HG03432 (cell line): Measurements from ENCODE around the gene NPIPB5.
"Not testable (repeated sequence)": the region's sequence is repeated elsewhere in the genome, so short reads cannot be mapped to it uniquely, and the experiment has no call there.

ENCODE experiments used
- ATAC-seq: cut with Tn5 transposase; IDR thresholded peaks from one replicate; pipeline ENCODE4 v1.9.1; 2021; ENCODE audit warnings: mild to moderate bottlenecking, moderate library complexity; ENCODE audit not compliant: unreplicated experiment

NPIPB5 gene

DNA sequence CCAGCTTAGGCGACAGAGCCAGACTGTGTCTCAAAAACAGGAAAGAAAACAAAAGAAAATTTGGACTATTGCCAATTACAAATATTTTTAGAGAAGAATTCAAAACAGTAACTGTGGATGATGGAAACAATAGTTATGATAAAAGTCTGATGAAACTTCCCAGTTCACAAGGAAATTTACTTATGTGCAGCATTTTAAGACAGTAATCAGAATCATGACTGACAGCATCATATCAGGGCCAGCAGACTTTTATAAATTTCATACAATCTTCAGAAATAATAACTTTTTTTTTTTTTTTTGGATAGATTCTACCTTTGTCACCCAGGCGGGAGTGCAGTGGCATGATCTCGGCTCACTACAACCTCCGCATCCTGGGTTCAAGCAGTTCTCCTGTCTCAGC lies at the start of gene NPIPB5:
NPIPB5 (plus strand) TSS at position 301 of the 400 bp plus-strand sequence. CDS start 2,911 bp downstream, outside the sequence.
- not testable (repeated sequence) for ATAC-seq

DNA sequence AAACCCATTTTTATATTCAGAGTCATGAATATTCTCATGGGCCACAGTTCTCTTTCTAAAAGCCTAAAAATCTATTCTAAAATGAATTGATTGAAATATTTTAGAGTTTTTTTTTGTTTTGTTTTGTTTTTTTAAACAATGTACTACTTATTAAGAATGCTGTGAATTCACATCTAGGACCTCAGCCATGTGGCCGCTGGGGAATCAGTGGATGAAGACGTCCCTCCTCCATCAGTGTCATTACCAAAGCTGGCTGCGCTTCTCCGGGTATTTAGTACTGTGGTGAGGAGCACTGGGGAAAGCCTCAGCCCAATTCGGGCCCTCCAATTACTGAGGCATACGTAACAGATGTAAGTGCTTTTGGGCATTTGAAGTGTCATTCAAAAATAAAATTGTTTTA lies 41.8 kb upstream of the NPIPB5 start:
- ATAC-seq = not testable (repeated sequence)

DNA sequence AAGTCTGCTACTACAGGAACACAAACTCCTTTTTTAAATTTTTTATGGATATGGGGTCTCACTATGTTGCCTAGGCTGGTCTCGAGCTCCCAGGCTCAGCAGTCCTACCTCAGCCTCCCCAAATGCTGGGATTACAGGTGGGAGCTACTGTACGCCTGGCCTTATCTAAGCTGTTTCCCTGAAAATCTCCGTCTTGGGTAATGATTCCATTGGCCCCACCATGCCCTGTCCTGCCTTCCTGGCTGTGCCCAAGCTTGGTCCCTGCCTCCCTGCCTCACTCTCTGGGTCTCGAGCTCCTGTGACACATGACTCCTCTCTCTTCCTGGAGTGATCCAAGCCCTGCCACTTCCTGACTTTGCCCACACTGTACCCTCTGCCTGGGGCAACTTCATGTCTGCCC lies 27.3 kb downstream of the NPIPB5 start:
- not testable (repeated sequence) for ATAC-seq

DNA sequence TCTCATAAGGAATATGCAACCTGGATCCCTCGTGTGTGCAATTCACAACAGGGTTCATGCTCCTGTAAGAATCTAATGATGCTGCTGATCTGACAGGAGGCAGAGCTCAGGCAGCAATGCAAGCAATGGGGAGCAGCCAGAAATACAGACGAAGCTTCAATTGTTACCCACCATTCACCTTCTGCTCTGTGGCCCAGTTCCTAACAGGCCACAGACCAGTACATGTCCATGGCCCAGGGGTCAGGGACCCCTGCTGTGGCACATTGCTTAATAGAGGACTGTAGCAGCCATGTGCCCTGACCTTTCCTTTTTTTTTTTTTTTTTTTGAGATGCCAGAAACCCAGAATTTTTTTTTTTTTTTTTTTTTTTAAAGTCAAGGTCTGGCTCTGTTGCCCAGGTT lies 34.1 kb downstream of the NPIPB5 start:
- ATAC-seq = not testable (repeated sequence)

DNA sequence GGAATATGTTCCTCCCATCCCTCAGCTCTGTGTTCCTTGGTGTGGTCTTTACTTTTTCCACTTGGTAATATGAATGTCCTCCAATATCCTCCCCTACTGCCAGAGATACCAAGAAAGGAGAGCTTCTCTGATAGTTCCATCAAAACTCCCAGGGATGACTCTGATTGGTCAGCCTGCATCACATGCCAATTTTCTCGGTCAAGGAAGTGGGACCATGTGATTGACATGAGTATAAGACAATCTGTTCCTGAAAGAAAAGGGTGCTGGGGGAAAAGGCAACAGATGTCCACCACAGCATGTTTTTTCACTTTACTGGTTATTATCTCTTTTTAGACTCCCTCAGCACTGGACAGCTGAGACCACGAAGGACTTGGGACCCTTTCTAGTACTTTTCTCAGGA lies 35.9 kb downstream of the NPIPB5 start:
- not testable (repeated sequence) for ATAC-seq

DNA sequence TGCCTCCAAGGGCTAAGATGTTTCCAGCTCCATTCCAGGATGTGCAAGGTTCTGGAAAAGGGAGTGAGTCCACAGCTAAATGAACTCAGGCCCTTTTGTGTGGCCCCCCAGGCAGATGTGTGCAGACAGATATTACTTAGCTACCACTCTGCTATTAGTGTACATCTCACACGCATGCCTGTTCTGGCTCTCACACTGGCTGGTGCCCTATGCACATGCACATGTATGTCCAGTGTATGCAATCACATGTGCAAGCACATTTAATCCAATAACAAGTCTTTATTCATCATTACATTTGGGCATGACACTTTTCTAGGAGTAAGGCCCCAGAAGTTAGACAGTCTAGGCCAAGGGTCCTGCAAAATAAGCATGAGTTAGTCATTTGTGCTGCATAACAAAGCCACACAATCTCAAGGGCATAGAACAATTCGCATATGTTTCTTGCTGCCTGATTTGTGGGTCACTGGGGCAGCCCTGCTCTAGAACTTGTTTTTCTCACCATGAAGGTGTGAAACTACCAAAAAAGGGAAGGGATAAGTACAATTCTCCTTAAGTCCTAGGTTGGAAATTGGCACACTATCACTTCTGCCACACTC lies 36.6 kb downstream of the NPIPB5 start:
- not testable (repeated sequence) for ATAC-seq

DNA sequence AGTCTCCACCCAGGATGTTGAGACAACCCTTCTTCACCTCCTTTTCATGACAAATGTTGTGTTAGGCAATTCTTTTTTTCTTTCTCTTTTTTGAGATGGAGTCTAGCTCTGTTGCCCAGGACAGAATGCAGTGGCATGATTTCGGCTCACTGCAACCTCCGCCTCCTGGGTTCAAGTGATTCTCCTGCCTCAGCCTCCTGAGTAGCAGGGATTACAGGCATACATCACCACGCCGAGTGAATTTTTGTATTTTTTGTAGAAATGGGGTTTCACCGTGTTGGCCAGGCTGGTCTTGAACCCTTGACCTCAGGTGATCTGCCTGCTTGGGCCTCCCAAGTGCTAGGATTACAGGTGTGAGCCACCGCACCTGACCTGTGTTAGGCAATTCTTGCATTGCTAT lies 39.2 kb downstream of the NPIPB5 start:
- ATAC-seq = not testable (repeated sequence)

DNA sequence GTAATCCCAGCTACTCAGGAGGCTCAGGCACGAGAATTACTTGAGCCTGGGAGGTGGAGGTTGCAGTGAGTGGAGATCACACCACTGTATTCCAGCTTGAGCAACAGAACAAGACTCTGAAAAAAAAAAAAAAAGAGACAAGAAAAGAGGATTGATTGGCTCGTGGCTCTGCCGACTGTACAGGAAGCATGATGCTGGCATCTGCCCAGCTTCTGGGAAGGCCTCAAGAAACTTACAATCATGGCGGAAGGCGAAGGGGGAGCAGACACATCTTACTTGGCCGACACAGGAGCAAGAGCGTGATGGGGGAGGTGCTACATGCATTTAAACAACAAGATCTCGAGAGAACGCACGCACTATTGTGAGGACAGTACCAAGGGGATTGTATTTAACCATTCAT lies 40.5 kb downstream of the NPIPB5 start:
- ATAC-seq = not testable (repeated sequence)

DNA sequence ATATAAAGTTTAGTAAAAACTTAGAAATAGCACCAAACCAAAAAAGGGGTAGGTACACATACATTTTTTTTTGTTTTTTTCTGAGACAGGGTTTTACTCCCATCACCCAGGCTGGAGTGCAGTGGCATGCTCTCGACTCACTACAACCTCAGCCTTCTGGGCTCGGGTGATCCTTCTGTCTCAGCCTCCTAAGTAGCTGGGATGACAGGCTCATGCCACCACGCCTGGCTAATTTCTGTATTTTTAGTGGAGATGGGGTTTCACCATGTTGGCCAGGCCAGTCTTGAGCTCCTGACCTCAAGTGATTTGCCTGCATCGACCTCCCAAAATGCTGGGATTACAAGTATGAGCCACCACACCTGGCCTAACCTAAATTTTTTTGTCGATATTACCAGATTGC lies 41.0 kb downstream of the NPIPB5 start:
- not testable (repeated sequence) for ATAC-seq

DNA sequence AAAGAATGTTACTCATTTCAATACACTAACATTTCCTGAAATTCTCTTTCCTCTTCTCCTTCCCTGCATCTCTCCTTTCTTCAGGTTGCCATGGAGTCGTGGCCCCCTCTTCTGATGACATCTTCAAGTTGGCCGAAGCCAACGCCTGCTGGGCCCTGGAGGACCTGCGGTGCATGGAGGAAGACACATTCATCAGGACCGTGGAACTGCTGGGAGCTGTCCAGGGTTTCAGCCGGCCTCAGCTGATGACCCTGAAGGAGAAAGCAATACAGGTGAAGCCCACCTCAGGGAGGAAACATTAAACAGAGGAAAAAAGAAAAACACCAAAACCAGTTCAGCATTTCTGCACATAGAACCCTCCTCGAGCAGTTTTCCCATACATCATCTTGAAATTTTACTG lies 46.1 kb downstream of the NPIPB5 start:
- not testable (repeated sequence) for ATAC-seq
